ENCODE results near the gene KCNJ1.

KCNJ1 gene

GRCh38 chr11:128804481-128804880 lies 62.6 kb downstream of the KCNJ1 start:
- DNase-seq (ENCODE audit: low read depth) = no peak
- no peak overlapping the region for H3K4me3 ChIP-seq (ENCODE audit: low read depth, low read length)
- TF ChIP-seq CTCF (IDR thresholded peaks at IDR 0.05; ENCODE audit: insufficient read depth, low read depth, low read length, missing control alignments) = no peak

- DNase-seq (ENCODE audit: low read depth) = no peak
- no peak for TF ChIP-seq CTCF (IDR thresholded peaks at IDR 0.05; ENCODE audit: insufficient read depth, low read depth, low read length, missing control alignments)
- no peak overlapping the region for H3K4me3 ChIP-seq (ENCODE audit: low read depth, low read length)
Observed at GRCh38 chr11:128803449-128804245, 63.4 kb downstream of the KCNJ1 start.

- DNase-seq (ENCODE audit: low read depth) = no peak
- H3K4me3 ChIP-seq (ENCODE audit: low read depth, low read length) = no peak overlapping the region
- no peak for TF ChIP-seq CTCF (IDR thresholded peaks at IDR 0.05; ENCODE audit: insufficient read depth, low read depth, low read length, missing control alignments)
Observed at GRCh38 chr11:128803011-128803410, 64.1 kb downstream of the KCNJ1 start.

GRCh38 chr11:128802358-128802981 lies 64.6 kb downstream of the KCNJ1 start:
- TF ChIP-seq CTCF (IDR thresholded peaks at IDR 0.05; ENCODE audit: insufficient read depth, low read depth, low read length, missing control alignments) = peak; percentile 31
- no peak for DNase-seq (ENCODE audit: low read depth)
- H3K4me3 ChIP-seq (ENCODE audit: low read depth, low read length) = no peak overlapping the region

- H3K4me3 ChIP-seq (ENCODE audit: low read depth, low read length) = no peak overlapping the region
- DNase-seq (ENCODE audit: low read depth) = no peak
- no peak for TF ChIP-seq CTCF (IDR thresholded peaks at IDR 0.05; ENCODE audit: insufficient read depth, low read depth, low read length, missing control alignments)
Observed at GRCh38 chr11:128800871-128801417, 66.2 kb downstream of the KCNJ1 start.

- TF ChIP-seq CTCF (IDR thresholded peaks at IDR 0.05; ENCODE audit: insufficient read depth, low read depth, low read length, missing control alignments) = no peak
- DNase-seq (ENCODE audit: low read depth) = peak; percentile 80
- no peak overlapping the region for H3K4me3 ChIP-seq (ENCODE audit: low read depth, low read length)
Observed at GRCh38 chr11:128796270-128796669, 70.8 kb downstream of the KCNJ1 start.
